Subcutaneous abdominal adipose tissue (tissue), 5 donors: Measurements from ENCODE around the gene MYRIP.

ENCODE experiments used
- H3K27ac ChIP-seq: one replicate; pipeline ENCODE4 v1.7.0; 2013; ENCODE audit warnings: low read depth, mild to moderate bottlenecking, inconsistent platforms, low read length, moderate library complexity
- H3K27me3 ChIP-seq, 5 donors: one replicate each; pipeline ENCODE4 v1.7.0; 2013; ENCODE audit warnings: low read length in 5 of 5, inconsistent platforms in 1 of 5; ENCODE audit not compliant: control insufficient read depth in 5 of 5, insufficient read depth in 4 of 5
- H3K36me3 ChIP-seq, 5 donors: one replicate each; pipeline ENCODE4 v1.7.0; 2013; ENCODE audit warnings: low read length in 5 of 5; ENCODE audit not compliant: control insufficient read depth in 5 of 5, insufficient read depth in 5 of 5
- H3K4me1 ChIP-seq, 5 donors: one replicate each; pipeline ENCODE4 v1.7.0; 2013; ENCODE audit warnings: low read length in 5 of 5, mild to moderate bottlenecking in 3 of 5, moderate library complexity in 1 of 5; ENCODE audit not compliant: control insufficient read depth in 5 of 5, insufficient read depth in 5 of 5
- H3K4me3 ChIP-seq, 5 donors: one replicate each; pipeline ENCODE4 v1.7.0; 2013; ENCODE audit warnings: low read length in 5 of 5, low read depth in 1 of 5
- H3K9ac ChIP-seq, 5 donors: one replicate each; pipeline ENCODE4 v1.7.0; 2013; ENCODE audit warnings: low read length in 5 of 5, mild to moderate bottlenecking in 4 of 5, moderate library complexity in 3 of 5
- H3K9me3 ChIP-seq, 5 donors: one replicate each; pipeline ENCODE4 v1.7.0; 2013; ENCODE audit warnings: low read length in 5 of 5; ENCODE audit not compliant: control insufficient read depth in 5 of 5
- donor health status: healthy.
- donor health status: healthy.
- donor health status: healthy.
- donor health status: healthy.
- donor health status: healthy.

MYRIP gene

GRCh38 chr3:39804951-39805350 lies 4.5 kb upstream of the MYRIP start:
- no peak overlapping the region for H3K9ac ChIP-seq
- H3K4me1 ChIP-seq: peaks cover 0 to 22% (median 14%) of the 10 kb centered on the region in 5 donors
- peaks cover 0 to 3% (median 0%) of the 10 kb centered on the region in 5 donors for H3K9me3 ChIP-seq
- H3K27ac ChIP-seq: no peak overlapping the region
- no peak overlapping the region for H3K4me3 ChIP-seq
- H3K36me3 ChIP-seq: no peaks in the 10 kb centered on the region
- peaks cover 1 to 4% (median 3%) of the 10 kb centered on the region in 5 donors for H3K27me3 ChIP-seq

GRCh38 chr3:39805650-39806049 lies 3.8 kb upstream of the MYRIP start:
- H3K36me3 ChIP-seq: no peaks in the 10 kb centered on the region
- H3K27me3 ChIP-seq: peaks cover 5 to 11% (median 9%) of the 10 kb centered on the region in 5 donors
- H3K27ac ChIP-seq: no peak overlapping the region
- H3K9me3 ChIP-seq: peaks cover 0 to 3% (median 0%) of the 10 kb centered on the region in 5 donors
- peaks cover 0 to 27% (median 21%) of the 10 kb centered on the region in 5 donors for H3K4me1 ChIP-seq
- no peak overlapping the region for H3K9ac ChIP-seq
- H3K4me3 ChIP-seq: no peak overlapping the region

- Histone ChIP-seq H3K9ac (no peak overlapping the region), H3K27me3 (peaks cover 5 to 20% (median 15%) of the 10 kb centered on the region in 5 donors), H3K9me3 (peaks cover 0 to 3% (median 0%) of the 10 kb centered on the region in 5 donors), H3K4me3 (no peak overlapping the region), H3K4me1 (peaks cover 0 to 30% (median 24%) of the 10 kb centered on the region in 5 donors), H3K36me3 (no peaks in the 10 kb centered on the region), H3K27ac (no peak overlapping the region)
Measured at GRCh38 chr3:39806820-39807219, 2.6 kb upstream of the MYRIP start.

GRCh38 chr3:39808467-39809180 lies 785 bp upstream of the MYRIP start:
- Histone ChIP-seq H3K9me3 (peaks cover 0 to 3% (median 0%) of the 10 kb centered on the region in 5 donors), H3K4me3 (peak overlapping the region; percentile 65 to 74 (median 70)), H3K27ac (no peak overlapping the region), H3K9ac (peak overlapping the region in 3 of 5 donors; percentile 36 to 55 (median 49)), H3K36me3 (no peaks in the 10 kb centered on the region), H3K27me3 (peaks cover 5 to 28% (median 15%) of the 10 kb centered on the region in 5 donors), H3K4me1 (peaks cover 0 to 30% (median 24%) of the 10 kb centered on the region in 5 donors)

GRCh38 chr3:39809995-39810595 lies 686 bp downstream of the MYRIP start:
- Histone ChIP-seq H3K9me3 (no peaks in the 10 kb centered on the region), H3K4me1 (peaks cover 0 to 30% (median 24%) of the 10 kb centered on the region in 5 donors), H3K36me3 (no peaks in the 10 kb centered on the region), H3K4me3 (peak overlapping the region; percentile 30 to 81 (median 76)), H3K27me3 (peaks cover 5 to 28% (median 15%) of the 10 kb centered on the region in 5 donors), H3K9ac (peak overlapping the region in 2 of 5 donors; percentile 56 to 61), H3K27ac (no peak overlapping the region)

- no peaks in the 10 kb centered on the region for H3K9me3 ChIP-seq
- H3K27me3 ChIP-seq: peaks cover 5 to 28% (median 15%) of the 10 kb centered on the region in 5 donors
- no peaks in the 10 kb centered on the region for H3K36me3 ChIP-seq
- H3K4me1 ChIP-seq: peaks cover 0 to 30% (median 24%) of the 10 kb centered on the region in 5 donors
- H3K4me3 ChIP-seq: peak overlapping the region in 4 of 5 donors; percentile 30 to 76 (median 72)
- H3K27ac ChIP-seq: no peak overlapping the region
- peak overlapping the region in 1 of 5 donors; percentile 61 for H3K9ac ChIP-seq
Measured at GRCh38 chr3:39810647-39811161, 1.3 kb downstream of the MYRIP start.

GRCh38 chr3:39811561-39811960 lies 2.2 kb downstream of the MYRIP start:
- H3K4me1 ChIP-seq: peaks cover 0 to 28% (median 24%) of the 10 kb centered on the region in 5 donors
- no peak overlapping the region for H3K4me3 ChIP-seq
- H3K9ac ChIP-seq: no peak overlapping the region
- no peaks in the 10 kb centered on the region for H3K36me3 ChIP-seq
- no peaks in the 10 kb centered on the region for H3K9me3 ChIP-seq
- peaks cover 5 to 28% (median 15%) of the 10 kb centered on the region in 5 donors for H3K27me3 ChIP-seq
- no peak overlapping the region for H3K27ac ChIP-seq

GRCh38 chr3:39812537-39812936 lies 3.1 kb downstream of the MYRIP start:
- Histone ChIP-seq H3K27ac (no peak overlapping the region), H3K9ac (no peak overlapping the region), H3K27me3 (peaks cover 5 to 25% (median 15%) of the 10 kb centered on the region in 5 donors), H3K4me1 (peaks cover 0 to 24% (median 22%) of the 10 kb centered on the region in 5 donors), H3K4me3 (no peak overlapping the region), H3K36me3 (no peaks in the 10 kb centered on the region), H3K9me3 (no peaks in the 10 kb centered on the region)

- Histone ChIP-seq H3K9ac (no peak overlapping the region), H3K9me3 (no peaks in the 10 kb centered on the region), H3K27me3 (peaks cover 5 to 25% (median 15%) of the 10 kb centered on the region in 5 donors), H3K36me3 (no peaks in the 10 kb centered on the region), H3K27ac (no peak overlapping the region), H3K4me1 (peaks cover 0 to 17% (median 16%) of the 10 kb centered on the region in 5 donors), H3K4me3 (no peak overlapping the region)
Measured at GRCh38 chr3:39814007-39814406, 4.6 kb downstream of the MYRIP start.

- H3K27me3 ChIP-seq: no peaks in the 10 kb centered on the region
- H3K27ac ChIP-seq: no peak overlapping the region
- no peak overlapping the region for H3K4me3 ChIP-seq
- no peaks in the 10 kb centered on the region for H3K9me3 ChIP-seq
- no peaks in the 10 kb centered on the region for H3K36me3 ChIP-seq
- no peak overlapping the region for H3K9ac ChIP-seq
- no peaks in the 10 kb centered on the region for H3K4me1 ChIP-seq
Measured at GRCh38 chr3:39819899-39820298, 10.5 kb downstream of the MYRIP start.
